Measurements from ENCODE around the gene MAN1B1. TPM values are rescaled to one million over a fixed set of nuclear protein-coding genes. Genes with fewer than 3 reads are reported as not detected.

Gene MAN1B1
- total and polyA plus RNA-seq, 2 donors (not counting 3 experiments of a cell fraction or from before 2014, with no cell fraction given) = 75.3 to 83.3 TPM

- intact Hi-C loops (cut with micrococcal nuclease) = no loop called here
- BruUV-seq (replicated peaks) = no TSS peak
- Histone ChIP-seq H2AFZ (ENCODE audit: low read depth, low read length) (no peak overlapping the region), H3K4me1 (ENCODE audit: control insufficient read depth, extremely low read depth, insufficient read depth, low read length) (peaks cover 11% of the 10 kb centered on the region), H3K9me3 (replicated peaks; ENCODE audit: control insufficient read depth, insufficient read depth, low read length) (no peaks in the 10 kb centered on the region), H3K9me1 (replicated peaks; ENCODE audit: control insufficient read depth, extremely low read depth, insufficient read depth, low read length) (no peaks in the 10 kb centered on the region), H3K79me2 (ENCODE audit: control insufficient read depth, insufficient read depth, low read length) (peaks cover 9% of the 10 kb centered on the region), H3K4me3 (replicated peaks in 1 of 3; ENCODE audit: insufficient read depth in 1 of 3, low read depth in 1 of 3, low read length in 3 of 3) (peak overlapping the region in 1 of 3 experiments; percentile 49), H3K27me3 (ENCODE audit: control insufficient read depth in 2 of 2, insufficient read depth in 2 of 2, low read length in 2 of 2) (no peaks in the 10 kb centered on the region), H3K27ac (ENCODE audit: insufficient read depth, low read depth, low read length) (no peak overlapping the region), H3K9ac (replicated peaks; ENCODE audit: extremely low read depth, insufficient read depth, low read length) (no peak overlapping the region), H3K4me2 (ENCODE audit: insufficient read depth, low read length) (peak overlapping the region; percentile 69), H3K36me3 (ENCODE audit: control insufficient read depth in 2 of 2, extremely low read depth in 1 of 2, insufficient read depth in 2 of 2, low read length in 2 of 2) (no peaks in the 10 kb centered on the region), H4K20me1 (replicated peaks; ENCODE audit: control insufficient read depth, extremely low read depth, insufficient read depth, low read length) (no peaks in the 10 kb centered on the region)
- ChIA-PET POLR2A (no interaction called here), CTCF (interaction anchor here (1.0 to 8.0 kb wide), 11 partner anchors 8 to 289 kb away, joined by 3 to 152 read pairs (median 4); partner anchors contain the start of genes ABCA2, MAN1B1, NPDC1 and RNF224)
- TF ChIP-seq GATA2 (IDR thresholded peaks at IDR 0.05; ENCODE audit: insufficient read depth, insufficient read length, low read depth, low read length) (no peak), JUN (IDR thresholded peaks at IDR 0.05; ENCODE audit: borderline replicate concordance, insufficient read depth, insufficient read length, low read depth) (no peak), CTCF (IDR thresholded peaks at IDR 0.05; ENCODE audit: extremely low read depth in 1 of 2, insufficient read depth in 1 of 2, low read depth in 1 of 2, low read length in 2 of 2) (no peak)
- TF ChIP-seq, protein P1, sequence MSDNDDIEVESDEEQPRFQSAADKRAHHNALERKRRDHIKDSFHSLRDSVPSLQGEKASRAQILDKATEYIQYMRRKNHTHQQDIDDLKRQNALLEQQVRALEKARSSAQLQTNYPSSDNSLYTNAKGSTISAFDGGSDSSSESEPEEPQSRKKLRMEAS (IDR thresholded peaks at IDR 0.05; ENCODE audit: insufficient read depth, insufficient read length) = no peak
- DNase-seq (ENCODE audit: low read depth, low spot score) (no peak), FAIRE-seq (no peak)
- dilution Hi-C loops (cut with MboI; ENCODE audit: extremely low pct_ligation_motif_present, low sequenced_read_pairs) = no loop called here
These were observed 18.0 kb upstream of the MAN1B1 start for GRCh38 chr9:137068539-137069507.

Measured in endothelial cell of umbilical vein (primary cell).